HepG2 (cell line): Measurements from ENCODE around the gene GGTA1. TPM values are rescaled to one million over a fixed set of nuclear protein-coding genes. Genes with fewer than 3 reads are reported as not detected.

ENCODE experiments used
- BCL6 ChIP-seq: IDR thresholded peaks from 2 replicates; pipeline ENCODE4 v1.6.1; 2016; ENCODE audit warnings: missing genetic modification reagents, missing compliant biosample characterization
- DRAP1 ChIP-seq: IDR thresholded peaks from 2 replicates; pipeline ENCODE4 v1.6.1; 2016; ENCODE audit warnings: missing genetic modification reagents, missing compliant biosample characterization
- GABPB1 ChIP-seq: IDR thresholded peaks from 2 replicates; pipeline ENCODE4 v1.6.1; 2016; ENCODE audit warnings: mild to moderate bottlenecking, missing genetic modification reagents, moderate library complexity, missing compliant biosample characterization
- HNRNPK ChIP-seq: fragments of 200-400 bp; formaldehyde crosslinking; IDR thresholded peaks from 2 replicates; pipeline ENCODE4 v1.6.1; 2018; ENCODE audit warnings: low read length, low read depth, moderate library complexity, mild to moderate bottlenecking; ENCODE audit not compliant: poor library complexity, severe bottlenecking
- HOXD1 ChIP-seq: sonication (generic); formaldehyde crosslinking; IDR thresholded peaks from 2 replicates; pipeline ENCODE4 v1.5.0; 2020; ENCODE audit warnings: missing genetic modification reagents
- IKZF1 ChIP-seq: fragments of 450-650 bp; IDR thresholded peaks from 2 replicates; pipeline ENCODE4 v1.7.1; 2016
- JDP2 ChIP-seq: sonication (generic); formaldehyde crosslinking; IDR thresholded peaks from 2 replicates; pipeline ENCODE4 v1.8.1; 2022; ENCODE audit warnings: missing genetic modification reagents, borderline replicate concordance
- JUNB ChIP-seq: sonication (generic); formaldehyde crosslinking; IDR thresholded peaks from 2 replicates; pipeline ENCODE4 v1.8.0; 2022; ENCODE audit warnings: missing genetic modification reagents, mild to moderate bottlenecking, borderline replicate concordance
- KLF15 ChIP-seq: sonication (generic); formaldehyde crosslinking; IDR thresholded peaks from 2 replicates; pipeline ENCODE4 v1.8.1; 2023; ENCODE audit warnings: borderline replicate concordance, mild to moderate bottlenecking, inconsistent platforms, missing genetic modification reagents, mixed read lengths
- MED8 ChIP-seq: sonication (generic); formaldehyde crosslinking; IDR thresholded peaks from 2 replicates; pipeline ENCODE4 v1.8.1; 2023; ENCODE audit warnings: mild to moderate bottlenecking, missing genetic modification reagents; ENCODE audit not compliant: insufficient replicate concordance
- MLLT10 ChIP-seq: sonication (generic); formaldehyde crosslinking; IDR thresholded peaks from 2 replicates; pipeline ENCODE4 v1.4.0; 2020; ENCODE audit warnings: missing genetic modification reagents
- POGZ ChIP-seq: sonication (generic); formaldehyde crosslinking; IDR thresholded peaks from 2 replicates; pipeline ENCODE4 v1.4.0; 2020; ENCODE audit warnings: mild to moderate bottlenecking, missing genetic modification reagents
- RCOR2 ChIP-seq: IDR thresholded peaks from 2 replicates; pipeline ENCODE4 v1.6.1; 2016; ENCODE audit warnings: missing biosample characterization, missing genetic modification reagents
- ZNF225 ChIP-seq: sonication (generic); formaldehyde crosslinking; IDR thresholded peaks from 2 replicates; pipeline ENCODE4 v1.4.0; 2020; ENCODE audit warnings: mild to moderate bottlenecking, missing genetic modification reagents
- ZNF343 ChIP-seq: sonication (generic); formaldehyde crosslinking; IDR thresholded peaks from 2 replicates; pipeline ENCODE4 v1.4.0; 2020; ENCODE audit warnings: mild to moderate bottlenecking, missing genetic modification reagents
- ZNF589 ChIP-seq: sonication (generic); formaldehyde crosslinking; conservative IDR thresholded peaks from 2 replicates; pipeline ENCODE4 v1.8.0; 2022; ENCODE audit warnings: mild to moderate bottlenecking, moderate library complexity, missing genetic modification reagents
- ZNF713 ChIP-seq: sonication (generic); formaldehyde crosslinking; IDR thresholded peaks from 2 replicates; pipeline ENCODE4 v1.4.0; 2020; ENCODE audit warnings: mild to moderate bottlenecking, missing genetic modification reagents
- ZNF776 ChIP-seq: sonication (generic); formaldehyde crosslinking; IDR thresholded peaks from 2 replicates; pipeline ENCODE4 v1.4.0; 2020; ENCODE audit warnings: mild to moderate bottlenecking, missing genetic modification reagents
- polyA plus RNA-seq, 8 experiments: library from polyadenylated mRNA; depleted of rRNA in 3 of 8; stranded (reverse) in 7 of 8; unstranded in 1 of 8; fragments of >200 nt; fragmentation: Illumina TruSeq in 4 of 8; extraction: Trizol in 4 of 8; gene quantifications; 2 replicates each; pipeline versions ENCODE4 v1.2.1 to v1.2.3, GENCODE V29; 2011 to 2016; ENCODE audit warnings: low read depth in 4 of 8, missing spikeins in 1 of 8, mixed read lengths in 1 of 8; ENCODE audit not compliant: insufficient read depth in 1 of 8
- total RNA-seq, 5 experiments: library from RNA; depleted of rRNA; stranded (reverse); fragments of >200 nt; fragmentation: Illumina TruSeq; extraction: Trizol; gene quantifications; 2 replicates each; pipeline ENCODE4 v1.2.3, GENCODE V29; 2016; ENCODE audit warnings: low read depth in 1 of 5
- TF ChIP-seq, protein P1 (sequence below): IDR thresholded peaks from 2 replicates; pipeline ENCODE4 v1.6.1; 2012; ENCODE audit warnings: inconsistent platforms
- TF ChIP-seq, protein P2 (sequence below): sonication (generic); formaldehyde crosslinking; IDR thresholded peaks from 2 replicates; pipeline ENCODE4 v1.4.0; 2020; ENCODE audit warnings: mild to moderate bottlenecking, missing genetic modification reagents
- TF ChIP-seq, protein P3 (sequence below): IDR thresholded peaks from 2 replicates; pipeline ENCODE4 v1.6.1; 2016; ENCODE audit warnings: missing compliant biosample characterization, missing genetic modification reagents, borderline replicate concordance
- TF ChIP-seq, protein P4 (sequence below): sonication (generic); formaldehyde crosslinking; IDR thresholded peaks from 2 replicates; pipeline ENCODE4 v1.4.0; 2020; ENCODE audit warnings: missing genetic modification reagents

GGTA1 gene
- total and polyA plus RNA-seq, 2 of the 13 experiments (the other 11 are each of a cell fraction or from before 2014, with no cell fraction given): not detected

GRCh38 chr9:121545875-121546423, 46.3 kb upstream of the GGTA1 start (continued):
- no peak for TF ChIP-seq ZNF589
- TF ChIP-seq, protein P1, sequence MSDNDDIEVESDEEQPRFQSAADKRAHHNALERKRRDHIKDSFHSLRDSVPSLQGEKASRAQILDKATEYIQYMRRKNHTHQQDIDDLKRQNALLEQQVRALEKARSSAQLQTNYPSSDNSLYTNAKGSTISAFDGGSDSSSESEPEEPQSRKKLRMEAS: peak; percentile 67; the same call in 1 of the 2 replicates
- TF ChIP-seq IKZF1: no peak
- TF ChIP-seq, protein P2, sequence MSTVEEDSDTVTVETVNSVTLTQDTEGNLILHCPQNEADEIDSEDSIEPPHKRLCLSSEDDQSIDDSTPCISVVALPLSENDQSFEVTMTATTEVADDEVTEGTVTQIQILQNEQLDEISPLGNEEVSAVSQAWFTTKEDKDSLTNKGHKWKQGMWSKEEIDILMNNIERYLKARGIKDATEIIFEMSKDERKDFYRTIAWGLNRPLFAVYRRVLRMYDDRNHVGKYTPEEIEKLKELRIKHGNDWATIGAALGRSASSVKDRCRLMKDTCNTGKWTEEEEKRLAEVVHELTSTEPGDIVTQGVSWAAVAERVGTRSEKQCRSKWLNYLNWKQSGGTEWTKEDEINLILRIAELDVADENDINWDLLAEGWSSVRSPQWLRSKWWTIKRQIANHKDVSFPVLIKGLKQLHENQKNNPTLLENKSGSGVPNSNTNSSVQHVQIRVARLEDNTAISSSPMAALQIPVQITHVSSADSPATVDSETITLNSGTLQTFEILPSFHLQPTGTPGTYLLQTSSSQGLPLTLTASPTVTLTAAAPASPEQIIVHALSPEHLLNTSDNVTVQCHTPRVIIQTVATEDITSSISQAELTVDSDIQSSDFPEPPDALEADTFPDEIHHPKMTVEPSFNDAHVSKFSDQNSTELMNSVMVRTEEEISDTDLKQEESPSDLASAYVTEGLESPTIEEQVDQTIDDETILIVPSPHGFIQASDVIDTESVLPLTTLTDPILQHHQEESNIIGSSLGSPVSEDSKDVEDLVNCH (CRISPR knock-in tag): no peak
- peak; percentile 58; the same call in 1 of the 2 replicates for TF ChIP-seq POGZ (CRISPR knock-in tag)
- no peak for TF ChIP-seq HOXD1 (CRISPR knock-in tag)
- no peak for TF ChIP-seq JDP2 (CRISPR knock-in tag)
- no peak for TF ChIP-seq HNRNPK
- TF ChIP-seq JUNB (CRISPR knock-in tag): no peak
- TF ChIP-seq, protein P3, sequence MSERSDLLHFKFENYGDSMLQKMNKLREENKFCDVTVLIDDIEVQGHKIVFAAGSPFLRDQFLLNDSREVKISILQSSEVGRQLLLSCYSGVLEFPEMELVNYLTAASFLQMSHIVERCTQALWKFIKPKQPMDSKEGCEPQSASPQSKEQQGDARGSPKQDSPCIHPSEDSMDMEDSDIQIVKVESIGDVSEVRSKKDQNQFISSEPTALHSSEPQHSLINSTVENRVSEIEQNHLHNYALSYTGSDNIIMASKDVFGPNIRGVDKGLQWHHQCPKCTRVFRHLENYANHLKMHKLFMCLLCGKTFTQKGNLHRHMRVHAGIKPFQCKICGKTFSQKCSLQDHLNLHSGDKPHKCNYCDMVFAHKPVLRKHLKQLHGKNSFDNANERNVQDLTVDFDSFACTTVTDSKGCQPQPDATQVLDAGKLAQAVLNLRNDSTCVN: no peak
- TF ChIP-seq GABPB1: peak; percentile 70
- no peak for TF ChIP-seq ZNF343 (CRISPR knock-in tag)
- no peak for TF ChIP-seq MLLT10
- no peak for TF ChIP-seq RCOR2 (CRISPR knock-in tag)
- TF ChIP-seq ZNF713 (CRISPR knock-in tag): no peak
- TF ChIP-seq ZNF225 (CRISPR knock-in tag): no peak
- TF ChIP-seq MED8 (CRISPR knock-in tag): no peak
- no peak for TF ChIP-seq KLF15
- TF ChIP-seq, protein P4, sequence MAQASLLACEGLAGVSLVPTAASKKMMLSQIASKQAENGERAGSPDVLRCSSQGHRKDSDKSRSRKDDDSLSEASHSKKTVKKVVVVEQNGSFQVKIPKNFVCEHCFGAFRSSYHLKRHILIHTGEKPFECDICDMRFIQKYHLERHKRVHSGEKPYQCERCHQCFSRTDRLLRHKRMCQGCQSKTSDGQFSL (CRISPR knock-in tag): no peak
- TF ChIP-seq ZNF776 (CRISPR knock-in tag): no peak
- TF ChIP-seq DRAP1 (CRISPR knock-in tag): peak; percentile 41; the same call in 1 of the 2 replicates
- TF ChIP-seq BCL6 (CRISPR knock-in tag): peak; percentile 41; the same call in 1 of the 2 replicates
